GM12872 (cell line): Measurements from ENCODE around the gene KCNQ1.

Experiments
- CTCF ChIP-seq: IDR thresholded peaks from 3 replicates; pipeline ENCODE4 v1.5.1; 2011; ENCODE audit warnings: low read depth, mild to moderate bottlenecking, low read length, moderate library complexity; ENCODE audit not compliant: insufficient read depth

KCNQ1 gene

DNA sequence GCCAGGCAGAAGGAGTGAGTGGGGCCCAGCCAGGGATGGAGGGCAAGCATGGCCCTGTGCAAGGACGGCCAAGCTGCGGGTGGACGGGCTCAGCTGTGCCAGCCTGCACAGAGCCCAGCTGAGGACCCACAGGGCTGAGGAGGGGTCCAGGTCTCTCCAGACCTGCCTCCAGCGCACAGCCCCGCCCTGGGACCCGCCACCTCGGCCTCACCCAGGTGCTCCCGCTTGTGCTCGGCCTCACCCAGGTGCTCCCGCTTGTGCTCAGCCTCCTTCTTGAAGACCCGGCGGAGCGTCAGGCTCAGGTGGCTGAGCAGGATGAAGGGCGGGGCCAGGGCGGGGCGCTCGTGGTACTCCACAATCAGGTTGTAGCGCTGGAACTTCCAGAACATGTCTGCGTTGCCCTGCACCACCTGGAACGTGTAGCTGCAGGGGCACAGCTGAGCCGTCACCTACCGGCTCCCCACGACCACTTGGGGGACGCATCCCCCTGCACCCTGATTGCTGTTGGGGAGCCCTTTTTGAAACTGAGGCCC is 37.9 kb upstream of the KCNQ1 start:
- no peak for TF ChIP-seq CTCF

- TF ChIP-seq CTCF = no peak
Observed at GRCh38 chr11:2408671-2409070, 36.1 kb upstream of the KCNQ1 start.

GRCh38 chr11:2409126-2409525 is 35.7 kb upstream of the KCNQ1 start:
- no peak for TF ChIP-seq CTCF

DNA sequence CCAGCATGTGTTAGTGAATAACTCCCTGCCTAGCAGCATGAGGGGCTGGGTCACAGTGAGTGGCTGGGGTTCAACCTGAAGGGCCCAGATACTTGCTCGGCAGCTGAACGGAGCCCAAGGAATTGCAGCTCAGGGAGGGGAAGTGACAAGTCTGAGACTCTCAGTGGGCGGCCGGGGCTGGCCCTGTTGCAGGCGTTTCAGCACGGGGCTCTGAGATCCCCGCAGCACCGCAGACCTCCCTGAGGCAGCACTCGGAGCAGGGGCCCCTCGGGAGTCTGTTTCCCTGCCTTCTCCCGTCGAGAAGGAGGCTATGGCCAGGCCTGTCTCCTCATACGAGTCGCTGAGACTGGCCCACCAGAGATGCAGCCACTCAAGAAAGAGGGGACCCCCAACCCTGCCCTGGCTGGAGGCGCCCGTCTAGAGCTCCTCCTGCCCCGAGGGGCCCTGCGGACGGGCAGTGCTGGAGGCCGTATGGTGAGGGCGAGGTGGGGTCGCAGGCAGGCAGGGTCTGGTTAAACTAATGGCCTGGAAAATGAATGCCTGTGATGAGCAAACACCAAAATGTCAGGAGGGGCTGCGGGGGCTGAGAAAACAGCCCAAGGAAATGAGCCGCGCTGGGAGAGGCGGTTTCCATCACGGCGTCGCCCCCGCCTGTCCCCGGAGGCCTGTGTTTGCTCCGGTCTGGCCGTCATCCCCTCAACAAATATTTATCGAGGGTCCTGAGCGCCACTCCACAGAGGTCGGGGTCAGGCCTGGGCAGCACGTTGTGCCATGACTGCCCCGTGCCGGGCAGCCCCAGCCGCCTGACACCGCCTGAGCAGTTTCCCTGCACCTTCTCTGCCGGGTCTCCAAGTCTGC is 35.0 kb upstream of the KCNQ1 start:
- no peak for TF ChIP-seq CTCF

GRCh38 chr11:2410616-2411015 is 34.2 kb upstream of the KCNQ1 start:
- no peak for TF ChIP-seq CTCF

- no peak for TF ChIP-seq CTCF
Observed at GRCh38 chr11:2411446-2412305, 33.1 kb upstream of the KCNQ1 start.

DNA sequence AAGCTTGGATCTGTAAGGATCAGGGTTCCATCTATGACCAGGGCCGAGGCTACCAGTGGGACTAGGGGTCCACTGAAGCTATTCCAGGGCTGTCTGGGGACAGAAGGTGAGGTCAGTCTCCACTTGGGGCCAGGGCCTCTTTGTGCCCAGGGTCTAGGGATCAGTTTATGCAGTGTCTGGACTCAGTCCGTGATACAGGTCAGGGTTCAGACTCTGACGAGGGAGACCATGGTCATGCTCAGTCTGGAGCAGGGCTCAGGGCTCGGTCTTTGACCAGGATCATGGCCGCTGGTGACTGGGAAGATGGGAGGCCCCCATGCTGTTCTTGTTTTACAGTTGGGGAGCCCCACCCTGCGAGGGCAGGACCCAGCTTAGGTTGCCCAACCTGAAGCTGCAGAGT is 32.5 kb upstream of the KCNQ1 start:
- TF ChIP-seq CTCF = no peak
